DOHH2 (cell line): ENCODE results near the gene ST8SIA6.

ENCODE experiments used
- EZH2phosphoT487 ChIP-seq: fragments of 200-600 bp; sonication (generic); IDR thresholded peaks from 2 replicates; pipeline ENCODE4 v1.6.1; 2017; ENCODE audit warnings: borderline replicate concordance, mild to moderate bottlenecking, antibody characterized with exemption, low read length, moderate library complexity, mixed read lengths
- TF ChIP-seq, protein P1 (sequence below): fragments of 200-600 bp; sonication (generic); IDR thresholded peaks from one replicate; pipeline ENCODE4 v1.5.1; 2014; ENCODE audit warnings: antibody characterized with exemption, mild to moderate bottlenecking, low read depth, low read length; ENCODE audit not compliant: poor library complexity, severe bottlenecking

DNA sequence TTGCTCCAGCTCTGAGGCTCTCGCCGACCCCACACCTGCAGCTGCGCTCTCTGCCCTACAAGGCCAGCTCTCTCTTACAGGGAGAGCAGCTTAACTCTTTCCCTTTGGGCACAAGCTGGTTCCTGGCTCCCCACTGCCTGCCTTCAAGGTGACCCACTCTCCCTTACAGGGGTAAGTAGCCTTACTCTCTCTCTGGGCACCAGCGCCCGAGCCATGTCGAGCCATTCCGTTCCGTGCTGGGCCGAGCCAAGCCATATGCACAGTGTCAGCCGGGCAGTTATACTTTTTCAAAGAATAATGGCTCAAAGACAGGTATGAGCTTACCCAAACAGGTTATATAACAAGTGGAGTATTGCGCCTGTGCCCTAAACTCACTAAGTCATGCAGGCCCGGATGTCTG lies 181.7 kb downstream of the ST8SIA6 start:
- TF ChIP-seq, protein P1, sequence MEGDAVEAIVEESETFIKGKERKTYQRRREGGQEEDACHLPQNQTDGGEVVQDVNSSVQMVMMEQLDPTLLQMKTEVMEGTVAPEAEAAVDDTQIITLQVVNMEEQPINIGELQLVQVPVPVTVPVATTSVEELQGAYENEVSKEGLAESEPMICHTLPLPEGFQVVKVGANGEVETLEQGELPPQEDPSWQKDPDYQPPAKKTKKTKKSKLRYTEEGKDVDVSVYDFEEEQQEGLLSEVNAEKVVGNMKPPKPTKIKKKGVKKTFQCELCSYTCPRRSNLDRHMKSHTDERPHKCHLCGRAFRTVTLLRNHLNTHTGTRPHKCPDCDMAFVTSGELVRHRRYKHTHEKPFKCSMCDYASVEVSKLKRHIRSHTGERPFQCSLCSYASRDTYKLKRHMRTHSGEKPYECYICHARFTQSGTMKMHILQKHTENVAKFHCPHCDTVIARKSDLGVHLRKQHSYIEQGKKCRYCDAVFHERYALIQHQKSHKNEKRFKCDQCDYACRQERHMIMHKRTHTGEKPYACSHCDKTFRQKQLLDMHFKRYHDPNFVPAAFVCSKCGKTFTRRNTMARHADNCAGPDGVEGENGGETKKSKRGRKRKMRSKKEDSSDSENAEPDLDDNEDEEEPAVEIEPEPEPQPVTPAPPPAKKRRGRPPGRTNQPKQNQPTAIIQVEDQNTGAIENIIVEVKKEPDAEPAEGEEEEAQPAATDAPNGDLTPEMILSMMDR: no peak
- no peak for TF ChIP-seq EZH2phosphoT487
